Progenitor cell of endocrine pancreas (in vitro differentiated cells): ENCODE results near the gene ALKBH5. TPM values are rescaled to one million over a fixed set of nuclear protein-coding genes. Genes with fewer than 3 reads are reported as not detected.
A peak's percentile ranks its signal among the peaks of the same experiment; 100 is the strongest.

Source experiments
- DNase-seq: peaks from one replicate; pipeline ENCODE4 v3.0.0; 2021; ENCODE audit warnings: low spot score; ENCODE audit not compliant: unreplicated experiment
- H3K27ac Mint-ChIP-seq: 2 replicates; pipeline ENCODE4 v1.8.0; 2021; ENCODE audit warnings: mild to moderate bottlenecking, moderate library complexity, mixed read lengths
- H3K27me3 Mint-ChIP-seq: 2 replicates; pipeline ENCODE4 v1.8.0; 2021; ENCODE audit warnings: mixed read lengths
- H3K36me3 Mint-ChIP-seq: 2 replicates; pipeline ENCODE4 v1.8.0; 2022; ENCODE audit warnings: mixed read lengths; ENCODE audit not compliant: insufficient read depth
- H3K4me1 Mint-ChIP-seq: 2 replicates; pipeline ENCODE4 v1.8.0; 2021; ENCODE audit warnings: low read depth, mixed read lengths
- H3K4me3 Mint-ChIP-seq: 2 replicates; pipeline ENCODE4 v1.8.0; 2021; ENCODE audit warnings: low read depth, mild to moderate bottlenecking, moderate library complexity, mixed read lengths
- H3K9me3 Mint-ChIP-seq: 2 replicates; pipeline ENCODE4 v1.8.0; 2021; ENCODE audit warnings: low read depth, mixed read lengths
- CTCF ChIP-seq: fragments of 200-600 bp; sonication (generic); IDR thresholded peaks from one replicate; pipeline ENCODE4 v1.5.0; 2021; ENCODE audit warnings: antibody characterized with exemption, mild to moderate bottlenecking; ENCODE audit not compliant: unreplicated experiment
- total RNA-seq: library from RNA; stranded (reverse); gene quantifications from 2 replicates; pipeline ENCODE4 v1.2.1, GENCODE V29; 2021

The ALKBH5 gene
- total RNA-seq, 1 donor from 2014 or later: 78.1 TPM

GRCh38 chr17:18182110-18182977 is 1.3 kb upstream of the ALKBH5 start:
- peak; percentile 14 for DNase-seq
- no peak for TF ChIP-seq CTCF

GRCh38 chr17:18182978-18183333 is 672 bp upstream of the ALKBH5 start:
- Mint-ChIP-seq H3K9me3 (no peaks in the 10 kb centered on the region), H3K4me1 (peaks cover 44% of the 10 kb centered on the region), H3K36me3 (peaks cover 6% of the 10 kb centered on the region), H3K4me3 (peak overlapping the region; percentile 97), H3K27ac (peak overlapping the region; percentile 99), H3K27me3 (no peaks in the 10 kb centered on the region)
- TF ChIP-seq CTCF: no peak
- peak; percentile 54 for DNase-seq

More at GRCh38 chr17:18182110-18182977, 1.3 kb upstream of the ALKBH5 start:
- H3K4me1 Mint-ChIP-seq: peaks cover 42% of the 10 kb centered on the region
- peak overlapping the region; percentile 97 for H3K4me3 Mint-ChIP-seq
- peak overlapping the region; percentile 99 for H3K27ac Mint-ChIP-seq
- H3K36me3 Mint-ChIP-seq: peaks cover 3% of the 10 kb centered on the region
- H3K9me3 Mint-ChIP-seq: no peaks in the 10 kb centered on the region
- no peaks in the 10 kb centered on the region for H3K27me3 Mint-ChIP-seq

- Mint-ChIP-seq H3K27ac (peak overlapping the region; percentile 73), H3K27me3 (no peaks in the 10 kb centered on the region), H3K4me1 (peaks cover 47% of the 10 kb centered on the region), H3K9me3 (no peaks in the 10 kb centered on the region), H3K4me3 (peak overlapping the region; percentile 97), H3K36me3 (peaks cover 11% of the 10 kb centered on the region)
- TF ChIP-seq CTCF: no peak
- DNase-seq: no peak
These were observed 759 bp downstream of the ALKBH5 start for GRCh38 chr17:18184143-18185031.

GRCh38 chr17:18185391-18185790 is 1.8 kb downstream of the ALKBH5 start:
- H3K27me3 Mint-ChIP-seq: no peaks in the 10 kb centered on the region
- no peak for TF ChIP-seq CTCF
- peaks cover 13% of the 10 kb centered on the region for H3K36me3 Mint-ChIP-seq
- H3K4me3 Mint-ChIP-seq: peak overlapping the region; percentile 97
- no peak for DNase-seq
- no peaks in the 10 kb centered on the region for H3K9me3 Mint-ChIP-seq
- H3K27ac Mint-ChIP-seq: peak overlapping the region; percentile 27
- H3K4me1 Mint-ChIP-seq: peaks cover 39% of the 10 kb centered on the region

GRCh38 chr17:18185832-18186626 is 2.4 kb downstream of the ALKBH5 start:
- H3K9me3 Mint-ChIP-seq: no peaks in the 10 kb centered on the region
- DNase-seq: no peak
- peaks cover 14% of the 10 kb centered on the region for H3K36me3 Mint-ChIP-seq
- TF ChIP-seq CTCF: no peak
- peaks cover 44% of the 10 kb centered on the region for H3K4me1 Mint-ChIP-seq
- H3K27me3 Mint-ChIP-seq: no peaks in the 10 kb centered on the region
- H3K4me3 Mint-ChIP-seq: peak overlapping the region; percentile 97
- peak overlapping the region; percentile 27 for H3K27ac Mint-ChIP-seq
